DOHH2 (cell line): Measurements from ENCODE around the gene PNMT.

Experiments
- CTCF ChIP-seq: fragments of 200-600 bp; sonication (generic); IDR thresholded peaks from one replicate; pipeline ENCODE4 v1.5.1; 2014; ENCODE audit warnings: antibody characterized with exemption, mild to moderate bottlenecking, low read depth, low read length; ENCODE audit not compliant: poor library complexity, severe bottlenecking
- EZH2phosphoT487 ChIP-seq: fragments of 200-600 bp; sonication (generic); IDR thresholded peaks from 2 replicates; pipeline ENCODE4 v1.6.1; 2017; ENCODE audit warnings: borderline replicate concordance, mild to moderate bottlenecking, antibody characterized with exemption, low read length, moderate library complexity, mixed read lengths

DNA sequence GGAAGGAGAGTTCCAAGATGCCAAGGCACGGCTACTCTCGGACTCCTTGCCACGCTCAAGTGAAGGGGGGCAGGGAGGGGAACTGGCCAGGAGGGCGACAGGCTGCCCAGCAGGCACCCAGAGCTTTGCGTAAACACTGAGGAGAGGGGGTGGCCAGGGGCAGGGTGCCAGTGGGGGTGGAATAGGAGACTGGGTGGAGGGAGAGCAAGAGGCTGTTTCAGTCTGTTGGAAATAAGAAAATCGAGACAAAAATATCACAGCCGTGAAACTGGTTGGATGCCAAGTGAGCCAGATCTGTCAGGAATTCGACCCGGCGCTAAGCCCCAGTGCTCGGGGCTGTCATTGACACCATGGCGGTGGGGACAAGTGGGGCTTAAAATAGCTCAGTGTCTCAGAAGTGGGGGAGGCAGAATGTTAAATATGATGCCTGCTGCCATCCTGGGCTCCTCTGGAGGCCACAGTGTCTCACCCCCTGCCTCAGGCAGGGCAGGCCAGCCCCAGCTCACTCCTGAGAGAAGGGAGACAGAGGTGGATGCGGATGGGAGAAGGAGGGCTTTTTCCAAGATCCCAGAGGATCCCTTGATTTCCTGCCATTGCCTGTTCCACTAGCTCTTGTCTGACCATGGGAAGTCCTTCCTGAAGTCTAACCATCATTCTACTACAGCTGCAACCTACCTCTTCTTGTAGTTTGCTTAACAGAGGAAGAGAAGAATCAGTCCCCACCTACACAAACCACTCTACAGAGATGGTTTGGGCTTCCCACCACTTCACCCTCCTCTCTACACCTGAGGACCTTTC lies 9.5 kb downstream of the PNMT start:
- TF ChIP-seq CTCF (no peak), EZH2phosphoT487 (no peak)
